ENCODE results near the gene MAP2K5.

DNA sequence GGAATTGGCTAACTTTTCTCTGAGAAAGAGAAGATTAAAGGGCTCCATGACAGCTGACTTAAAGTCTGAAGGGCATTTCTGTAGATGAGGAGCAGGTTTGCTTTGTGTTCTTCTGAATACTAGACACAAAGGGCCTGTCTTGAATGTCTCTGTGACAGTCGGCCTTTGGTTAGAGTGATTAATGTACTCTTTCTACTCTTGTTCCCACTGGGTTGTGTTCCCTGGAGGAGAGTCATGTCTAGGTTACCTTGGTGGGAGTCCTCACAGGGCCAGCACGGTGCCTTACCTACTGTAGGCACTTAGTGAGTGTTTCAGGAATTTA, 66.1 kb downstream of the MAP2K5 start:
- TF ChIP-seq, protein P1, sequence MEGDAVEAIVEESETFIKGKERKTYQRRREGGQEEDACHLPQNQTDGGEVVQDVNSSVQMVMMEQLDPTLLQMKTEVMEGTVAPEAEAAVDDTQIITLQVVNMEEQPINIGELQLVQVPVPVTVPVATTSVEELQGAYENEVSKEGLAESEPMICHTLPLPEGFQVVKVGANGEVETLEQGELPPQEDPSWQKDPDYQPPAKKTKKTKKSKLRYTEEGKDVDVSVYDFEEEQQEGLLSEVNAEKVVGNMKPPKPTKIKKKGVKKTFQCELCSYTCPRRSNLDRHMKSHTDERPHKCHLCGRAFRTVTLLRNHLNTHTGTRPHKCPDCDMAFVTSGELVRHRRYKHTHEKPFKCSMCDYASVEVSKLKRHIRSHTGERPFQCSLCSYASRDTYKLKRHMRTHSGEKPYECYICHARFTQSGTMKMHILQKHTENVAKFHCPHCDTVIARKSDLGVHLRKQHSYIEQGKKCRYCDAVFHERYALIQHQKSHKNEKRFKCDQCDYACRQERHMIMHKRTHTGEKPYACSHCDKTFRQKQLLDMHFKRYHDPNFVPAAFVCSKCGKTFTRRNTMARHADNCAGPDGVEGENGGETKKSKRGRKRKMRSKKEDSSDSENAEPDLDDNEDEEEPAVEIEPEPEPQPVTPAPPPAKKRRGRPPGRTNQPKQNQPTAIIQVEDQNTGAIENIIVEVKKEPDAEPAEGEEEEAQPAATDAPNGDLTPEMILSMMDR (IDR thresholded peaks at IDR 0.05) = no peak
- no peak for TF ChIP-seq POLR2A (IDR thresholded peaks at IDR 0.05)
- TF ChIP-seq EP300 (IDR thresholded peaks at IDR 0.05) = no peak
